ENCODE data around the gene PLA2G2F.

- TF ChIP-seq CTCF (IDR thresholded peaks at IDR 0.05; ENCODE audit: low read depth, low read length, poor library complexity, severe bottlenecking), result no peak
- no peak for TF ChIP-seq EZH2phosphoT487 (IDR thresholded peaks at IDR 0.05; ENCODE audit: borderline replicate concordance, low read length)
These were observed 55.1 kb downstream of the PLA2G2F start for GRCh38 chr1:20194224-20194623.
